Gastrocnemius medialis (tissue), 4 donors: ENCODE data around the gene KIN.

ENCODE experiments used
- POLR2A ChIP-seq, 2 donors: fragments of 450-650 bp; IDR thresholded peaks; one replicate each; pipeline ENCODE4 v1.6.1; 2017; ENCODE audit warnings: antibody characterized with exemption in 2 of 2, mild to moderate bottlenecking in 2 of 2, moderate library complexity in 2 of 2
- TF ChIP-seq, protein P1 (sequence below), 5 experiments: fragments of 450-650 bp in 3 of 5; fragments of 200-600 bp in 2 of 5; sonication (generic) in 2 of 5; IDR thresholded peaks in 4 of 5; conservative IDR thresholded peaks in 1 of 5; 1 replicate in 4 of 5; 2 replicates in 1 of 5; pipeline ENCODE4 v1.5.1; 2016 to 2019; ENCODE audit warnings: antibody characterized with exemption in 5 of 5, mild to moderate bottlenecking in 3 of 5, moderate library complexity in 3 of 5

DNA sequence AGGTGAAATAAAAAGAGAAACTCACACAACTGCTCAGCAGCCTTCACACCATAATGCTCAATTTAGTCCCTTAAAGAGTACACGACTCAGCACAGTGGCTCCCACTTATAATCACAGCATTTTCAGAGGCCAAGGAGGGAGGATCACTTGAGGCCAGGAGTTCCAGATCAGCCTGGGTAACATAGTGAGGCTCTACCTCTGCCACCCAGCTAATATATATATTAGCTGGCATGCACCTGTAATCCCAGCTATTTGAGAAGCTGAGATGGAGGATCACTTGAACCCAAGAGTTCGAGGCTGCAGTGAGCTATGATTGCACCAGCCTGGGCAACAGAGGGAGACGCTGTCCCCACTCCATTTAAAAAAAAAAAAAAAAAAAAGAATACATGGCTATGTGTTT is 82.5 kb downstream of the KIN start:
- TF ChIP-seq, protein P1, sequence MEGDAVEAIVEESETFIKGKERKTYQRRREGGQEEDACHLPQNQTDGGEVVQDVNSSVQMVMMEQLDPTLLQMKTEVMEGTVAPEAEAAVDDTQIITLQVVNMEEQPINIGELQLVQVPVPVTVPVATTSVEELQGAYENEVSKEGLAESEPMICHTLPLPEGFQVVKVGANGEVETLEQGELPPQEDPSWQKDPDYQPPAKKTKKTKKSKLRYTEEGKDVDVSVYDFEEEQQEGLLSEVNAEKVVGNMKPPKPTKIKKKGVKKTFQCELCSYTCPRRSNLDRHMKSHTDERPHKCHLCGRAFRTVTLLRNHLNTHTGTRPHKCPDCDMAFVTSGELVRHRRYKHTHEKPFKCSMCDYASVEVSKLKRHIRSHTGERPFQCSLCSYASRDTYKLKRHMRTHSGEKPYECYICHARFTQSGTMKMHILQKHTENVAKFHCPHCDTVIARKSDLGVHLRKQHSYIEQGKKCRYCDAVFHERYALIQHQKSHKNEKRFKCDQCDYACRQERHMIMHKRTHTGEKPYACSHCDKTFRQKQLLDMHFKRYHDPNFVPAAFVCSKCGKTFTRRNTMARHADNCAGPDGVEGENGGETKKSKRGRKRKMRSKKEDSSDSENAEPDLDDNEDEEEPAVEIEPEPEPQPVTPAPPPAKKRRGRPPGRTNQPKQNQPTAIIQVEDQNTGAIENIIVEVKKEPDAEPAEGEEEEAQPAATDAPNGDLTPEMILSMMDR (IDR thresholded peaks at IDR 0.05 in 4 of 5, conservative IDR thresholded peaks at IDR 0.05 in 1 of 5): no peak
- no peak for TF ChIP-seq POLR2A (IDR thresholded peaks at IDR 0.05)
